Measurements from ENCODE around the gene EPYC.

DNA sequence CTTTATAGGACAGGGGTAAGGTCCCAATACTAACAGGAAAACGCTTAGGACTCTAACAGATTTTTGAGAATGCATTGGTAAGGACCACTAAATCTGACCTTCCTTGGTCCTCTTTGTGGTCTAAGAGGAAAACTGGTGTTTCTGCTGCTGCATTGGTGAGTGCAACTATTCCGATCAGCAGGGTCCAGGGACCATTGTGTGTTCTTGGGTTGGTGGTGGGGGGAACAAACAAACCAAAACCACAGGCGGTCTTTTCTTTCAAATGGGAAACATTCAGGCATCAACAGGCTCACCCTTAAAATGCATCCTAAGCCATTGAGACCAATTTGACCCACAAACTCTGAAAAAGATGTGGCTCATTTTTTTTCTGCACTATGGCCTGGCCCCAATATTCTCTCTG is 20.7 kb downstream of the EPYC start:
- TF ChIP-seq, protein P1, sequence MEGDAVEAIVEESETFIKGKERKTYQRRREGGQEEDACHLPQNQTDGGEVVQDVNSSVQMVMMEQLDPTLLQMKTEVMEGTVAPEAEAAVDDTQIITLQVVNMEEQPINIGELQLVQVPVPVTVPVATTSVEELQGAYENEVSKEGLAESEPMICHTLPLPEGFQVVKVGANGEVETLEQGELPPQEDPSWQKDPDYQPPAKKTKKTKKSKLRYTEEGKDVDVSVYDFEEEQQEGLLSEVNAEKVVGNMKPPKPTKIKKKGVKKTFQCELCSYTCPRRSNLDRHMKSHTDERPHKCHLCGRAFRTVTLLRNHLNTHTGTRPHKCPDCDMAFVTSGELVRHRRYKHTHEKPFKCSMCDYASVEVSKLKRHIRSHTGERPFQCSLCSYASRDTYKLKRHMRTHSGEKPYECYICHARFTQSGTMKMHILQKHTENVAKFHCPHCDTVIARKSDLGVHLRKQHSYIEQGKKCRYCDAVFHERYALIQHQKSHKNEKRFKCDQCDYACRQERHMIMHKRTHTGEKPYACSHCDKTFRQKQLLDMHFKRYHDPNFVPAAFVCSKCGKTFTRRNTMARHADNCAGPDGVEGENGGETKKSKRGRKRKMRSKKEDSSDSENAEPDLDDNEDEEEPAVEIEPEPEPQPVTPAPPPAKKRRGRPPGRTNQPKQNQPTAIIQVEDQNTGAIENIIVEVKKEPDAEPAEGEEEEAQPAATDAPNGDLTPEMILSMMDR (IDR thresholded peaks at IDR 0.05 in 2 of 3, conservative IDR thresholded peaks at IDR 0.05 in 1 of 3; ENCODE audit: control insufficient read depth in 2 of 3, extremely low read depth in 1 of 3, insufficient read depth in 1 of 3, low read depth in 3 of 3, low read length in 3 of 3) = no peak
- TF ChIP-seq POLR2AphosphoS5 (IDR thresholded peaks at IDR 0.05; ENCODE audit: low read length) (no peak), EED (IDR thresholded peaks at IDR 0.05; ENCODE audit: low read depth) (no peak), SP1 (IDR thresholded peaks at IDR 0.05; ENCODE audit: low read depth, low read length) (no peak), EZH2 (IDR thresholded peaks at IDR 0.05; ENCODE audit: borderline replicate concordance, control insufficient read depth, low read depth, low read length) (no peak), SPI1 (IDR thresholded peaks at IDR 0.05; ENCODE audit: borderline replicate concordance, insufficient read depth, low read depth, low read length) (no peak), JUND (IDR thresholded peaks at IDR 0.05; ENCODE audit: low read depth, low read length) (no peak), ZSCAN29 (IDR thresholded peaks at IDR 0.05) (no peak)
